Measurements from ENCODE around the gene RNF126.
"Not testable (repeated sequence)": the region's sequence is repeated elsewhere in the genome, so short reads cannot be mapped to it uniquely, and the experiment has no call there.

The RNF126 gene

DNA sequence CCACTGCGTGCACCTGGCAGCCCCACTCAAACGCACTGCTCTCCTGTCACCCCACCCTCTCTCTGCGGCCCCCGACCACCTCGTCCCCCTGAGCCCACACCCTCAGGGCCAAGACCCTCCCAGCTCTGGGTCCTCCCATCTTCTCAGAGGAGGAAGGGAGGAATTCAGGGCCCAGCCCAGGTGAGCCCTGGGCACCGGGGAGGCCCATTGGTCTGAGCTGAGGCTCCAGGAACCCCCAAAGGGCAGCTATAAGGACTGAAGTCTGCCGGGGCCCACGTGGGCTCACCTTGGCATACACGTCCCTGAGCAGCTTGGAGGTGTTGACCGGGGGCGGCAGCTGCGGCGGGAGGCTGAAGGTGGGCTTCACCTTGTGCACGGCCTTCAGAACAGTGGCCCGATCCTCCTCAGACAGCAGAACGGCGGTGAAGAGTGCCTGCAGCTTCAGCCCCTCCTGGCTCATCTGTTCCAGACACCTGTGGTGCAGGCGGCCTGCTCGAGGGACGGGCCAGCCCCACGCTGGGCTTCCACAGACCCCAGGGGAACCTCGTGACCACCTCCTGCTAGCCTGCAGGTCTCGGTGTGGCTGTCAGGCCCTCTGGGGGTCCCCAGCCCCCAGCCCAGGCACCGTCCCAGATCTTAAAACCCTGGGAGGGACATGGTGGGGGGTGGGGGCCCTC, 38.4 kb downstream of the RNF126 start:
- no peak for DNase-seq

DNA sequence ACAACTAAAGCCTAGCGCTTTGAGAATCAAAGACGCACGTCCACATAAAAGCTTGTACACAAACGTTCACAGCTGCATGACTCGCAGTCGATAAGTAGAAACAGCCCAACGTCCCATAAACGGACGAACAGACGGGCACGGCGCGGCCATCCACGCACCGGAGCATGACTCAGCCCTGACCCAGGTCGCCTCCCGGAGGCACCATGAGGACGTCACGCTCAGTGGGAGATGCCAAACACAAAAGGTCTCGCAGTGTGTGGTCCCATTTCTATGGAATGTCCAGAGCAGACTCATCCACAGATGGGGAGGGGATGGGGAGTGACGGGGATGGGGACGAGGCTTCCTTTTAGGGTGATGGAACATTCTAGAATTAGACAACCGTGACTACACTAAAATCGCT, 39.0 kb downstream of the RNF126 start:
- DNase-seq = no peak

DNA sequence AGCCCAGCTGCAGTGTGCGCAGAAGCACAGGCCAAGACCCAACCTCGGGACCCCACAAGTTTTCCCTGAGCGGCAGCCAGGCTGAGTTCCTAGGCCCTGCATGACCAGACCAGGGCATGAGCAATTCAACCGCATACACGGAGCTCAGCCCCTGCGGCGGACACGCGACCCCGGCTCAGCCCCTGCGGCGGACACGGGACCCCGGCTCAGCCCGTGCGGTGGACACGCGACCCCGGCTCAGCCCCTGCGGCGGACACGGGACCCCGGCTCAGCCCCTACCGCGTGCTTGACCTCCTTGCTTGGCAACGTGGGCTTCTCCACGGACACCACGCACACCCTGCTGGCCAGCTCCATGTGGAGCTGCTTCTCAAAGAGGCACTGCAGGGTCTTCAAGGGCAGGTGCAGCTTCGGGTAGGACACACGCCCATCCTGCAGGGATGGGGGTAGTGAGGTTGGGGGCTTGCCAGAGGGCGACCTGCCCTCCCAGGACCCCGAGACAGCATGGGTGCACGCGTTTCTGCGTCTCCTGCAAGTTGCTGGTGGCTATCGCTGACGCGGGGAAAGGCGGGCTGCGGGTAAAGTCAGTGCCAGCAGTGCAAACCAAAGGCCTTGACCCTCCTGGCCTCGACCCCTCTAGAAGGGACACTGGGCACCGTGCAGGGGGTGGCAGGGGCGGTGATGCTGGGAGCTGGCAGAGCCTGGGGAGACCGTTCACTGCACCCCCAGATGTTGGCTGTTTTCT, 39.7 kb downstream of the RNF126 start:
- DNase-seq = no peak

DNA sequence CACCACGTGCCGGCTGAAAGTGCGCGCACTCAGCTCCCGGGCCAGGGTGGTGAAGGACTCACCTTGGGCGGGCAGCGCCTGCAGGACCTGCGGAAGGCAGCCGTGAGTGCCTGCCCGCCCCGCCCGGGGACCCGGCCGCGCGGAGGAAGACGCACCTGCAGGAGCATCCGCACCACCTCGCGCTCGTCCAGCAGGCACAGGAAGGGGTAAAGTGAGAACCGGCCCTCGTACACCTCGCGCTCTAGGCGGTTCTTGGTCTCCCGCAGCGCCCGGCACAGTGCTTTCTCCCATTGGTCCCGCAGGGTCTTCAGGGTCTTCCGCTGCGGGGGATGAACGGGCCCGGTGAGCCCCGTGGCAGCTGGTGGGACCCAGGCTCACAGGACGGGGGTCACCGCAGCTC, 40.3 kb downstream of the RNF126 start:
- no peak for DNase-seq

DNA sequence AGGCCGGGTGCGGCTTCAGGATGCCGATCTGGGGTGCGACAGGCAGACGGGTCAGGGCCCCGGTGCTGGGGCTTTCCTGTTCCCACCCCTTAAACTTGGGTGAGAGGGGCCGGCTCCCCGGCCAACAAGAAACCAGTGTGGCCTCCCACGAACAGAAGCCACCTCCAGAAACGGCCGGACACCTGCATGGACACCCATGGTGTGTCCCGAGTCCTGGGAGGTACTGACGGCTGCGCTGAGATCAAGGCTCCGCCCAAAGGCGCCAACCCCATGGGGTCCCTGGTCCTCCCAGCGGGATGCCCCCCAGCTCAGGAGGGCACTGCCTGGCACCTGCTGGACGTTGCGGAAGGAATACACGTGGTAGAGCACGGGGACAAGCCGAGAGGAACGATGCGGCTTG, 41.2 kb downstream of the RNF126 start:
- no peak for DNase-seq

DNA sequence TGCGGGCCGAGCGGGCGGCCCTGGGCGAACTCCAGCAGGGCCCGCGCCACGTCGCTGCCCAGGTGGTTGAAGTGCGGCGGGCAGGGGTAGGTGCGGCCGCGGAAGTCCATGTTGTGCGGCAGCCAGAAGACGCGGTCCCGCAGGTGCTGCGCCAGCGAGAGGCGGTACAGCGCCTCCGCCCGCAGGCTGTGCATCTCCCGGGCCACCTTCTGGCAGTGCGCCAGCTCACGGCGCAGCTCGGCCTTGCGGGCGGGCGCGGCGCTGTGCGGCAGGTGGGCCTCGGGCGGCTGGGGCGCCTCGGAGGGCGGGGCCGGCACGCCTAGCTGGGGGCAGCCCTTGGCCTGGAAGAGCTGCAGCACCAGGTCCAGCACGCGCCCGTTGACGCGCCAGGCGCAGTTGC, 41.8 kb downstream of the RNF126 start:
- DNase-seq = not testable (repeated sequence)

DNA sequence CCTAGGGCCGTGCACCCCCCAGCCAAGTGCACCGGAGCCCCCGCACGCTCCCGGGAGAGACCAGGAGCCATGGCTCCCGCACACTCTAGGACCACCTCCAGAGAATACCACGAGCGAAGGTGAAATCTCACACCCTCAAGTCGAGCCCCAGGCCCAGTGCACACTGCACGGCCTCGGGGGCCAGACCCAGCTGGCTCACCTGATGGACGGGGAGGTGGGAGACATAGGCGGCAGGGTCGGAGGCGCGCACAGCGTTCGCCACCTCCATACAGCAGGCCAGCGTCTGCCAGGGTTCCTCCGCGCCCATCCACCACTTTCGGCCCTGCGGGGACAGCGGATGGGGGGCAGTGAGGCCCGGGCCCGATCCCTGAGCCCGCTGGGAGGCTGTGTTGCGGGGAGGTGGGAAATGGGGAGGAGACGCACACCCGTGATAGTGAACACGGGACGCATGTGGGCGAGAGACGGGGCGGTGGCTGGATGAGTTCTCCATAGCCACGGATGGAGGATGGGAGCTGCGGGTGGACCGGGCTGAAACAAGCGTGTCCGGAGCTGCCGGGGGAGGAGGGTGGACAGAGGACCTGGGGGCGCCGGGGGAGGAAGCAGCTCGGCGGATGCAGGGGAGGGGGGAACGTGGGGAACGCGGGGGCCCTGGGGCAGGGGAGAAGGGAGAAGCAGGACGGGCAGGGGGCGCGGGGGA, 42.7 kb downstream of the RNF126 start:
- DNase-seq = no peak

DNA sequence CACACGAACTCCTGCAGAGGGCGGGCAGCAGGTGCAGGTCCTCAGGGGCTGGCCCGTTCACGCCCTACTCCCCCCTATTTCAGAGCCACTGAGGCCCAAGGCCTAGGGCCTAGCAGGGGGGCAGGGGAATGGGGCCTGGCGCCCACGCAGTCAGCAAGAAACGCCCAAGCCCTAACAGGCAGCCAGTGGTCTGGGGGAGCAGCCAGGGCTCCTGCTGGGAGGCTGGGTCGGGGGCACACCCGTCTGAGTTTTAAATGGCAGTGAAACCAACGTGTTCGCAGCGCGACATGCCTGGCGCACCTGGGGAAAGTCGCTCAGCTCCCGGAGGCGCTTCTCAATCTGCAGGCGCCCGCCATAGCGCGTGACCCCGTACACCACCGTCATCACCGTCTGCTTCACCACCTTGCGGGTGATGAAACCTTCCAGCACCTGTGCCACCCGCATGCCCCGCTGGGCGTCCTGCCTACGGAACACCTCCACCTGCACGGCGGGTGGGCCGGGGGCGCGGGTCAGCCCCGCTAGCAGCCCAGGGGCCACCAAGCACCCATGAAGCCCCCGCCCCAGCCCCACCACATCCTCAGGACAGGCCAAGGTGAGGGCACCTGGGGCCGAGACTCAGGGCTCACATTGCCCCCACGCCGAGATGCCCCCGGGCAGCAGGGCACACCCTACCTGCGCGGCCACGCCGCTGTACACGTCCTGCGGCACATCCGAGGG, 43.6 kb downstream of the RNF126 start:
- no peak for DNase-seq

DNA sequence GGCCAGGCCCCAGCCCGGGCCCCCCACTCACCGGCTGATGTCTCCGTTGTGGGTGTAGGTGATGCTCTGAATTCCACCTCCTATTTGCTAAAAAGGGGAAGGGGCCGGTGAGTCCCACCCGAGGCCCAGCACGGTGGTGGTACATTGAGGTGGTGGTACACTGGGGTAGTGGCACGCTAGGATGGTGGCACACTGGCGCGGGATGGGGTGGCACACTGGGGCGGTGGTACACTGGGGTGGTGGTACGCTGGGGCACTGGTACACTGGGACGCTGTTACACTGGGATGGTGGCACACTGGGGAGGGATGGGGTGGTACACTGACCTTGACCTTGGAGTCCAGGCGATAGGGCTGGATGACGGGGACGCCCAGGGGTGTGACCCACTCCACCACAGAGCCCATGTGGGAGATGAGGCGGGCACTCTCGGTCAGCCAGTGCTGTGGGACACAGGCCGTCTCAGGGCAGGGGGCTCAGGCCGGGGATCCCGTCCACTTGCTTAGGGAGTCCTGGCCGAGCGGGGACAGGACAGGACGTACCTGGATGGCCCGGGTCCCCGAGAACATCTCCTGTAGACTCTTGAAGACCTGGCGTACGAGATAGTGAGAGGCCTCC, 44.2 kb downstream of the RNF126 start:
- no peak for DNase-seq

DNA sequence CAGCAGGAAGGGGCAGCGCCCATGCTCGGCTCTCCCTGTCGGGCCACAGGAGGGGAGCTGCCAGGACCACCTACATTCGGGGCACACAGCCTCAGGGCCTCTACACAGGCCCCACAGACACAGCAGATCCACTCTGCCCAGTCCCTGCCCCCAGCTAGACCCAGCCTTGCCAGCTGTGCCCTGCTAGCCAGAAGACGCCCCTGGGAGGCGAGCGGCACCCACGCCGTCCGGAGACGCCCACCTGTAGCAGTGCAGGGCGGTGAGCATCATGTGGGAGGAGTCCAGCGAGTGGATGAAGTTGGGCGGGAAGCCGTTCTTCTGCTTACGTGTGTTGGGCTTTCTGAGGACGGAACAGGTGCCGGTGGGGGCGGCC, 44.8 kb downstream of the RNF126 start:
- no peak for DNase-seq

DNA sequence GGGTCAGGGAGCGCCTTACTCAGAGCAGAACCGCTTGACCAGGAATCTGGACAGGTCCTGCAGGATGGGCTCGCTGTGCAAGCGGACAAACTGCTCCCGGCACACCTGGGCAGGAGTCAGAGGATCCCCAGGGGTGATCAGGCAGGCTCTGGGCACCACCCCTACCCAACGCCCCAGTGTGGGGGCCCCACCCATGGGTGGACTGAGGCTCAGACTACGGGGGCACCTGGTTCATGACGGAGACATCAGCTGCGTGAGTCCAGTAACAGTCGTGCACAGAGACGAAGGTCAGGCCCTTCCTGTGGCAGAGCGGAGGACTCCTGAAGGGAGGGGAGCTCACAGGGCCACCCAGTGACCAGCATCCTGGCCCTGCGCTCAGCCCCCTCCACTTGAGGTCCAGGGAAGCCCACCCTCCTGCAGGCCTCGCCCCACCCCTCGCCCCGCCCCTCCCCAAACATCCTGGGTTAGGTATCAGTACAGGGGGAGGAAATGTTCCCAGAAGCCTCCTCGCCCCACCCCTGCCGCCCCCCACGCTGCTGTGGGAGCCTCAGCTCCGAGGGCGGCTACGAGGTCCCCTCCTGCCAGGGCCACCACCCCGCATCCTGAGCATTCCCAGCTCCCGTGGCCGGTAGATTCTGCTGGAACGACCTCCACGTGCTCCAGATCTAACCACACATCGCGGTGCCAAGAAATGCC, 45.3 kb downstream of the RNF126 start:
- no peak for DNase-seq

DNA sequence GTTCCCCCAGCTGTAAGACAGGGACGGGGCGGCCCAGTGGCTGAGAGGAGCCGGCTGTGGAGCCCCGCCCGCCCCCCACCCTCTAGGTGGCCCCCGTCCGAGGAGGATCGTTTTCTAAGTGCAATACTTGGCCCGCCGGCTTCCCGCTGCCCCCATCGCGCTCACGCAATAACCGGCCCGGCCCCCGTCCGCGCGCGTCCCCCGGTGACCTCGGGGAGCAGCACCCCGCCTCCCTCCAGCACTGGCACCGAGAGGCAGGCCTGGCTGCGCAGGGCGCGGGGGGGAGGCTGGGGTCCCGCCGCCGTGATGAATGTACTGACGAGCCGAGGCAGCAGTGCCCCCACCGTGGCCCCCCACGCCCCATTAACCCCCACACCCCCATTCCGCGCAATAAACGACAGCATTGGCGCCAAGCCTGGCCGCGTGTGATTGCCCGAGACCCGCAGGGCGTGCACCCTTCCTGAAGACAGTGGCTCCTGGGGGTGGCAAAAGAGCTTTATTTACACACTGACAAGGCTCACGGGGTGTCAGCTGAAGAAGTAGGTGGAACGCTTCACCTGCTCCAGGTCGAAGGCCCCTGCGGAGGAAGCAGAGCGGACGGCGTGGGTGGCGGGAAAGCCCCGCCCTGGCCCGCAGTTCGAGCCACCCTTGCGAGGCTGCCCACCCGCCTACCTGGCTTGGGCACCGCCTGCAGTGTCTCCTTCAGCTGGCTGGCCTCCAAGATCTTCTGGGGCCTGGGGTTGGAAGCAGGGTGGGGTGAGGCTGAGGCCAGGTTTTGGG, 46.1 kb downstream of the RNF126 start:
- DNase-seq = no peak

DNA sequence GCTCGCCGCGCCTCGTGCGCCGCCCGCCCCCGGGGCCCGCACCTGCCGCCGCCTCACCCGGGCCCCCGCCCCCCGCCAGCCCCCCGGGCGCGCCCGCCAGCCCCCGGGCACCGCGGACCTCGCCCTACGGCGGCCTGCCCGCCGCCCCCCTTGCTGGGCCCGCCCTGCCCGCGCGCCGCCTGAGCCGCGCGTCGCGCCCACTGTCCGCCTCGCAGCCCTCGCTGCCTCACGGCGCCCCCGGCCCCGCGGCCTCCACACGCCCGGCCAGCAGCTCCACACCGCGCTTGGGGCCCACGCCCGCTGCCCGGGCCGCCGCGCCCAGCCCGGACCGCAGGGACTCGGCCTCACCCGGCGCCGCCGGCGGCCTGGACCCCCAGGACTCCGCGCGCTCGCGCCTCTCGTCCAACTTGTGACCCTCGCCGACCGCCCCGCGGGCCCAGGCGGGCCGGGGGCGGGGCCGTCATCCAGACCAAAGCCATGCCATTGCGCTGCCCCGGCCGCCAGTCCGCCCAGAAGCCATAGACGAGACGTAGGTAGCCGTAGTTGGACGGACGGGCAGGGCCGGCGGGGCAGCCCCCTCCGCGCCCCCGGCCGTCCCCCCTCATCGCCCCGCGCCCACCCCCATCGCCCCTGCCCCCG, 46.8 kb downstream of the RNF126 start:
- no peak for DNase-seq

DNA sequence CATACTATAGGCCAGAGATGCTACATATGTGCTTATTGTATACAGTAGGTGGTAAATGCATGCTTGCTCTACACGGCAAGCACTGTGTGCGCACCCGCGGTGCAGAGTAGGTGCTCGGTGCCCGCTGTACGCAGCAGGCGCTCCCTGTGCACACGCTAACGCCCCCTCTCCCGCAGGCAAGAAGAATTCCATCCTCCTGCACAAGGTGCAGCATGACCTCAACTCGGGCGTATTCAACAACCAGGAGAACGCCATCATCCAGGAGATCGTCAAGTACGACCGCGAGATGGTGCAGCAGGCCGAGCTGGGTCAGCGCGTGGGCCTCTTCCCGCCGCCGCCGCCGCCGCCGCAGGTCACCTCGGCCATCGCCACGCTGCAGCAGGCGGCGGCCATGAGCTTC, 47.4 kb downstream of the RNF126 start:
- no peak for DNase-seq

DNA sequence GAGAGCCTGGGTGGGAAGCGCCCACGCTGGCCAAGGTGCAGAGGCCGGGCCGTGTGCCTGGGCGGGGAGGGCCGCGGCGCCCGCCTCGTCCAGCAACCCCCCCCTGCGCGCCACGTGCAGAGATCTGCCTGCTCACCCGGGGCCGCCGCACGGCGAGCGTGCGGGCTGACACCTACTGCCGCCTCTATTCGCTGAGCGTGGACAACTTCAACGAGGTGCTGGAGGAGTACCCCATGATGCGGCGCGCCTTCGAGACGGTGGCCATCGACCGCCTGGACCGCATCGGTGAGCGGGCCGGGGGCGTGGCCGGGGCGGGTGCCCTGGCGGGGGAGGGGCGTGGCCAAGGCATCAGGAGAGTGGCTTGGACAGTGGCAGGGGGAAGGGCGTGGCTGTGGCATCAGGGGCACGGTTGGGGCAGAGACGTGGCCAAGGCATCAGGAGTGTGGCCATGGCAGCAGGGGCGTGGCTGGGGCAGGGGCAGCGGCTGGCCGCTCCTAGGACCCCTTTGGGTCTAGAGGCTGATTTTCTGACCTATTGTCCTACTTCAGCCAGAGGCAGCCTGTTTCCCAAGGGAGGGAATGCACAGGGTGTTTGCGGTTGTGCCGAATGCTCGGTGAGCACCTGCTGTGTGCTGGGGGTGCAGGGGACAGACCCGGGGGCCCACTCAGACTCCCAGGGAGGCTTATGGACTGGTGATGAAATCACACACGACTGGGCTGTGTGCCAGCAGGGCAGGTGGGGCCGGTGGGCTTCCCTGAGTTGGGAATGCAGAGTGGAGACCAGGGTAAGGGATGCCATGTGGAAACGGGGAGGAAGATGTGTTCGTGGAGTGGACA, 49.1 kb downstream of the RNF126 start:
- no peak for DNase-seq

DNA sequence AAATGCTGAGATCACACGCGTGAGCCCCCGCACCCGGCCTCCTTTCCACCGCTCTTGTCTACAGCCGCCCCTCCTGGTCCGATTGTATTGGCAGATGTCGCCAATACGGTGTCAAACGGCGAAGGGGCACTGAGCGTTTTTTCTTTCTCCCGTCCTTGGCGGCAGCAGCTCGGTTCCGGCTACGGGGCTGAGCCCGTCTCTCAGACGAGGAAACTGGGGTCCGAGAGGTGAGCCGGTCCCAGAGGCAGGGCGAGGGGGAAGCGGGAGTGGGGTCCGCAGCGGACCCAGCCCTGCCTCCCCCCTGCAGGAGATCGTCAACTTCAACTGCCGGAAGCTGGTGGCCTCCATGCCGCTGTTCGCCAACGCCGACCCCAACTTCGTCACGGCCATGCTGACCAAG, 50.1 kb downstream of the RNF126 start:
- no peak for DNase-seq

DNA sequence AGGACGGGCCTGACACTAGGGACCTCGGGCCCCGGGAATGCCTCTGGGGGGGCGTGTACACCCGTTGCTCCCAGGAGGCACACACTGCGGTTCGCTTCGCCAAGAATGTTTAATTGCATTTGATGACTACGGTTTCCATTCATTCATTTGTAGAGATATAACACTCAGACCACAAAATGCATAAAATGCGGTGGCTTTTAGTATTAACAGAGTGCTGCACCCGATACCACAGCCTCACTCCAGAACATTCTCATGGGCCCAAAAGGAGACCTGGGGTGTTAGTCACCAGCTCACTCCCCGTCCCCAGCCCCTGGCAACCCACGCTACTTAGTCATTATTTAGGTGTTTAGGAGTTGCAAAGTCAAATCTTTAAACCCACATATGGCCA, 51.5 kb downstream of the RNF126 start:
- no peak for DNase-seq

DNA sequence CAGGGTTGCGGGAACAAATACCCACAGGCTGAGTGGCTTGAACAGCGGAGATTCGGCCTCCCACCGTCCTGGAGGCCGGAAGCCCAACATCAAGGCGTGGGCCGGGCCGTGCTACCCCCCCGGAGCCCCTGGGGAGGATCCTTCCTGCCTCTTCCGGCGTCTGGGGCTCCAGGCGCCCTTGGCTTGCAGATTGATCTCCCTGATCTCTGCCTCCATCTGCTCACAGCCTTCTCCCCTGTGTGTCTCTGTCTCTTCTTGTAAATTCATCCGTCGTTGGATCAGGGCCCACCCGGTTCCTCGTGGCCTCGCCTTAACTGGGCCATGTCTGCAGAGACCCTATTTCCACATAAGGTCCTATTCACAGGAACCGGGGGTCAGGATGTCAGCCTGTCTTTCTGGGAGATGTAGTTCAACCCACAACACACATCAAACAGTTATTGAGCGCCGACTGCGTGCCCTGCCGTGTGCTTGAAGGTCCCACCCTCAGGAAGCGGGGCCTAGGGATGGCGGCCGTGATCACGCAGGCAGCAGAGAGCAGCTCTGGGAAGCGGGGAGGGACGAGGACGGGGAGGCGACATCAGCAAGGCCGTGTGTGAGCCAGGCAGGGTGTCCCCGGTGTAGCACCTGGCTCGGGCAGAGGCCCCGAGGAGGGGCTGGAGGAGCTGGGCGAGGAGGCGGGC, 52.1 kb downstream of the RNF126 start:
- DNase-seq = no peak

DNA sequence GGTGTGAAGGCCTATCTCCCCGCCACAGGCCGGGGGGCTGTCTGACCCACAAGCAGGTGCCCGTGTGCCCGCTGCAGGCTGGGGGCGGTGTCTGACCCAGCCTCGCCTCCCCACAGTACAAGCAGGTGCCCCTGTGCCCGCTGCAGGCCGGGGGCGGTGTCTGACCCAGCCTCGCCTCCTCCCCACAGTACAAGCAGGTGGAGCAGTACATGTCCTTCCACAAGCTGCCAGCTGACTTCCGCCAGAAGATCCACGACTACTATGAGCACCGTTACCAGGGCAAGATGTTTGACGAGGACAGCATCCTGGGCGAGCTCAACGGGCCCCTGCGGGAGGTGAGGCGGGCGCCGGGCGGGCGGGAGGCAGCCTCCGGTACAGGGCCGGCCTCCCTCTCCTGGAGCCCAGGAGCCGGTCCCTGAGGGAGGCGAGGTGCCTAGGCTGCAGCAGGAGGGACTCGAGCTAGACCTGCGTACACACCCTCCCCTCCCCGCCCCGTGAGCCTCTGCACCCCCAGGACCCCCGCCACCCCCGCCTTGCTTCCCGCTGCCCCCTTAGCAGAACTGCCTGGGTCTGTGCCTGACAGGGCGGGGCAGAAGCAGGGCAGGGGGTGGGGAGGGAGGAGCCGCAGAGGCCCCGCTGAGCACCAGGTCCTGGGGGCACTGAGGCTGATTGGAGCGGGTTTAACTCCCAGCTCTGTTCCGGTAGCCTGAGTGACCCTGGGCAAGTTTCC, 52.8 kb downstream of the RNF126 start:
- no peak for DNase-seq

Measured in NCI-H1105 treated with DMSO at 0.1 percent for 48 hours (cell line).